Measurements from ENCODE around the gene TPI1.

- TF ChIP-seq CTCF (IDR thresholded peaks at IDR 0.05) (no peak), POLR2A (IDR thresholded peaks at IDR 0.05) (no peak)
Observed at GRCh38 chr12:6834254-6834653, 33.1 kb upstream of the TPI1 start.
